ENCODE measurements around the gene IRF2BP2.

IRF2BP2 gene

GRCh38 chr1:234582681-234583301 is 27.2 kb downstream of the IRF2BP2 start:
- DNase-seq, result no peak

- DNase-seq, result no peak
These were observed 27.8 kb downstream of the IRF2BP2 start for GRCh38 chr1:234582186-234582585.

- DNase-seq, result no peak
These were observed 28.8 kb downstream of the IRF2BP2 start for GRCh38 chr1:234581063-234581714.

- DNase-seq, result no peak
These were observed 30.0 kb downstream of the IRF2BP2 start for GRCh38 chr1:234579967-234580366.

- no peak for DNase-seq
These were observed 31.2 kb downstream of the IRF2BP2 start for GRCh38 chr1:234578735-234579134.

GRCh38 chr1:234578087-234578486 is 31.9 kb downstream of the IRF2BP2 start:
- no peak for DNase-seq

GRCh38 chr1:234573711-234574299 is 36.2 kb downstream of the IRF2BP2 start:
- no peak for DNase-seq

GRCh38 chr1:234572966-234573365 is 37.0 kb downstream of the IRF2BP2 start:
- no peak for DNase-seq

GRCh38 chr1:234571702-234572101 is 38.3 kb downstream of the IRF2BP2 start:
- DNase-seq, result no peak

- DNase-seq, result no peak
These were observed 39.5 kb downstream of the IRF2BP2 start for GRCh38 chr1:234570329-234571120.

- no peak for DNase-seq
These were observed 41.6 kb downstream of the IRF2BP2 start for GRCh38 chr1:234568345-234568744.

GRCh38 chr1:234565132-234565531 is 44.8 kb downstream of the IRF2BP2 start:
- DNase-seq, result no peak

- DNase-seq, result no peak
These were observed 45.6 kb downstream of the IRF2BP2 start for GRCh38 chr1:234564035-234565029.

GRCh38 chr1:234562334-234562733 is 47.6 kb downstream of the IRF2BP2 start:
- no peak for DNase-seq

GRCh38 chr1:234561319-234561718 is 48.7 kb downstream of the IRF2BP2 start:
- no peak for DNase-seq

GRCh38 chr1:234559902-234560676 is 49.9 kb downstream of the IRF2BP2 start:
- no peak for DNase-seq

GRCh38 chr1:234559152-234559901 is 50.7 kb downstream of the IRF2BP2 start:
- DNase-seq, result no peak

GRCh38 chr1:234558330-234558836 is 51.6 kb downstream of the IRF2BP2 start:
- DNase-seq, result no peak

- DNase-seq, result no peak
These were observed 53.6 kb downstream of the IRF2BP2 start for GRCh38 chr1:234556245-234556943.

Data from NCI-H446 (cell line).